ENCODE results near the gene OGFOD3.

- TF ChIP-seq CTCF (IDR thresholded peaks at IDR 0.05) (no peak), ZFX (IDR thresholded peaks at IDR 0.05; ENCODE audit: borderline replicate concordance) (no peak)
Measured at GRCh38 chr17:82463925-82464566, 45.7 kb upstream of the OGFOD3 start.

Measured in 22Rv1 (cell line).